Ramos (cell line): Measurements from ENCODE around the gene ANKRD13C.
"Not testable (repeated sequence)": the region's sequence is repeated elsewhere in the genome, so short reads cannot be mapped to it uniquely, and the experiment has no call there.

Experiments
- in situ Hi-C: fragments of 300-500 bp; cut with MboI; formaldehyde crosslinking; loops from one replicate; pipeline ENCODE4 v1.14.3; 2022; ENCODE audit warnings: low sequenced_read_pairs; ENCODE audit not compliant: unreplicated experiment

Gene ANKRD13C

DNA sequence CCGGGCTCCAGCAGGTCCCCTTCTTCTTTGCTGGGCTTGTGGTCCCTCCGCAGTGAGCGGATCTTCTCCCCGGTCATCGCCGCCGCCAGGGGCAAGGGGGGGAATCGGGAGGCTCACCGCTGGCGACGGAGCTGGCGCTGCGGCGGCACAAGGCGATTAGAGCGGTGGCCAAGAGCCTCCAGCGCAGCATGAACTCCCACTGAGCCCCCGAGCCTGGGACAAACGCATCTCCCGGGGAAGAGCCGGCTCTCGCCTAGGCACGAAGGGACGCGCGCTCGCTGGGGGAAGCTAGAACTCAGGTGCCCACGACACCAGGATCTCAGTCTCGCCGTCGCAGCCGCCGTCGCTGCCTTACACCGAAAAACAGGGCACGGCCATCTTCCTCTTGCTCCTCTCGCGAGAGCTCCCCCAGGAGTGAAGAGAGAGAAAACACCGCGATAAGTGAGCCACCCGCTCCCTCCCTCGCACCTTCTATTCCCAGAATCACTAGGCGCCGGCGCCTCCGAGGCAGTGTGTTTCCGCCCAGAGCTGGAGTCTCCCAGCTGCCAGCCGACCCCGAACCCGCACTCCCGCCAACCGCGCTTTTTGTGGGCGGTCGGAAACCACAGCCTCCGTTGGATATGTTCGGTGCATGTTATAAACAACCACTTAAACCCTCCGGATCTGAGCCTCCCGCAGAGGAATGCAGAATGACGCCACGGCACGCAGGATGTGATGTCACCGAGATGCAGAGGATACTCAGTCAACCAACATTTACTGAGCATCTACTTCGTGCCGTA lies at the start of gene ANKRD13C:
TSS of gene ANKRD13C (minus strand) at position 391 of the 779 bp plus-strand sequence. CDS start at position 77, 314 bp downstream.
- in situ Hi-C loops, result no loop called here

DNA sequence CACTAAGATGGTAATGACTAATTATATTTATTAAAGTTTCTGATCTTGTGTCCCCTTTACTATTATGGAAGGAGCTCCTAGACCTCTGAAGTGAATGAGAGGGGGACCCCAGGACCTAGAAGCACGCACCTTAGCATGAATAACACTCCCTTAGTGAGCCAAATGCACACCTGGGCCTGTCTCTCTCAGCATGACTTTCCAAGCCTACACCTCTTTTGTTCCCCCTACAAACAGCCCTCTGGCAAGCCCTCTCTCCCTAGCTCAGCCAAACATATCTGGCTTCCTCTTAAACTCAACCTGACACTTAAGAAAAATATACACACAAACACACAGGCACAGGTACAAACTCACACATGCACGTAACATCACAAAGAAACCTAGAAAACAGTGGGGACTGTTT lies 49.2 kb upstream of the ANKRD13C start:
- in situ Hi-C loops, result no loop called here

GRCh38 chr1:70401974-70402373 lies 47.5 kb upstream of the ANKRD13C start:
- in situ Hi-C loops, result no loop called here

DNA sequence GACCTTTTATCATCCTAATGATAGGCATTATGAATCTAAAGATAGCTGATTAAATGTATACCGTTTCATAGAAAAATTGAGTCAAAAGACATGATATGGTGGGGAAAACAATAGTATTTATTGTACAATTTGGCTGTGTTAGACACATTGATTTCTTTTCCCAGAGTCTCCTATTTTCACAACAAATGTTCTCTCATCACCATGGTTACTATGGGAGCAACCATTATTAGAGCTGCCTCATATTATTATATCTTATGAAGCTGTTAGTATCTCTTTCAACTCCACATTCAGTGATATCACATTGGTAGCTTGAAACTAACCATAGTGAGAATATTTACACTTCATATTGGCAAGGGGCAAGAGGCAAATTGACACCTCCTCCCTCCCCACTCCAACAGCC lies 45.8 kb upstream of the ANKRD13C start:
- in situ Hi-C loops, result no loop called here

DNA sequence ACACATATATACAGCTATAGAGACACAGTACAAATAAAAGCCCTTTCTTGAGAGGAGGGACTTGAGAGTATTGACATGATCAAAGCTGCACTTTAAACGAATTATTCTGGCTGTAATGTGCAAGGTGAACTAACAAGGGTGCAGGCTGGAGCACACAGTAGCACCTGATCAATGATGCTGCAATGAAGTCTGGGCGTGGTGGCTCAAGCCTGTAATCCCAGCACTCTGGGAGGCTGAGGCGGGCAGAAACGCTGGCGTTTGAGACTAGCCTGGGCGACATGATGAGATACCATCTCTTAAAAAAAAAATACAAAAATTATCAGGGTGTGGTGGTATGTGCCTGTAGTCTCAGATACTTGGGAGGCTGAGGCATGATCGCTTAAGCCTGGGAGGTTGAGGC lies 42.5 kb upstream of the ANKRD13C start:
- in situ Hi-C loops, result no loop called here

GRCh38 chr1:70396607-70397006 lies 42.1 kb upstream of the ANKRD13C start:
- in situ Hi-C loops, result no loop called here

DNA sequence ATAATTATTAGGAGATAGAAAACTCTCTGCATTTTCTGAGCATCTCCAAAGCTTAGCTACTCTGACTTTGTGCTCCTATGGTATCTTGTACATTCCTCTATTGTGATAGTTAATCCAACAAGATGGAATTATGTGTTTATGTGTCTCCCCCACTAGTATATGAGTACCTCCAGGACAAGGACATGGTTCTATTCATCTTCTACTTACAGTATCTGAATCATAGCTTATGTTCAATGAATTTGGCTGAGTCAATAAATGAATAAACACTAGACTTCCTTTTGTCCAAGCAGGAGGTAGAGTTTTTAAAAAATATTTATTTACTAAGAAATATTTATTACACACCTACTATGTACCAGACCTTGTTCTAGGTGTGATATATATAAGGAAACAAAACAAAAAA lies 38.1 kb upstream of the ANKRD13C start:
- in situ Hi-C loops, result no loop called here

- in situ Hi-C loops, result no loop called here
Observed at GRCh38 chr1:70387507-70387906, 33.0 kb upstream of the ANKRD13C start.

DNA sequence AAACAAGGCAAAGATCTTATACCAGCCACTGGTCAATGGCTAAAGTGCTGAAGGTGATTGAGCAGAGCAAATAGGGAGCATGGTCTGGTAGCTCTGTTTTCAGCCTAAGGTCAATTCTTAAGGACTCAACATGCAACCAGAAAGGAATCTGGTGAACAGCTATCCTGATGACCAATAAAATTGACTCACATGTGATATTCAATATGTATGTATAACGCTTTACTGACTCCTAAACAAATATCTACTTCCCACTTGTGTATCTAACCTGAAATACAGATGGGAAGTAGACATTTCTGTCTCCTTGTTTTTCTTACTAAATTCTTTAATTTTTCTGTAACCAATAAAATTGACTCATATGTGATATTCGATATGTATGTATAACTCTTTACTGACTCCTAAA lies 31.6 kb upstream of the ANKRD13C start:
- in situ Hi-C loops, result no loop called here

DNA sequence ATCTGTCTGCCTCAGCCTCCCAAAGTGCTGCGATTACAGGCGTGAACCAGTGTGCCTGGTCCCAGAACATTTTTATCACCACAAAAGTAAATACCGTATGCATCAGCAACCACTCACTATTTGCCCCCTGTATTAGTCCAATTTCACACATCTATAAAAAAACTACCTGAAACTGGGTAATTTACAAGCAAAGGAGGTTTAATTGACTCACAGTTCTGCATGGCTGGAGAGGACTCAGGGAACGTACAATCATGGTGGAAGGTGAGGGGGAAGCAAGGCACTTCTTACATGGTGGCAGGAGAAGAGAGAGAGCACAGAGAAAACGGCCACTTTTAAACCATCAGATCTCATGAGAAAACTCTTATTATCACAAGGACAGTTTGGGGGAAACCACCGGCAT lies 31.0 kb upstream of the ANKRD13C start:
- in situ Hi-C loops, result no loop called here

DNA sequence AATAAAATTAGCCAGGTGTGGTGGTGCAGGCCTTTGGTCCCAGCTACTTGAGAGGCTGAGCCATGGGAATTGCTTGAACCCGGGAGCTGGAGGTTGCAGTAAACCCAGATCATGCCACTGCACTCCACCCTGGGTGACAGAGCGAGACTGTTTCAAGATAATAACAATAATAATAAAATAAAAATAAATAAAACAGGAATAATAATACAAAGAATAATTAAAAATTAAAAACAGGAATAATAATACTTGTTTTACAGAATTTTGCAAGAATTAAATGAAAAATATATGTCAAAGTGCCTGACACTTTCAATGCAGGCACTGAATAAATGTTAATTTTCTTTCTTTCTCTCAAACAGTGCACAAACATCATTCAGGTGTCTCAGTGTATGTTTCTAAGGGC lies 30.0 kb upstream of the ANKRD13C start:
- in situ Hi-C loops, result no loop called here

- in situ Hi-C loops, result no loop called here
Observed at GRCh38 chr1:70383483-70383882, 29.0 kb upstream of the ANKRD13C start.

DNA sequence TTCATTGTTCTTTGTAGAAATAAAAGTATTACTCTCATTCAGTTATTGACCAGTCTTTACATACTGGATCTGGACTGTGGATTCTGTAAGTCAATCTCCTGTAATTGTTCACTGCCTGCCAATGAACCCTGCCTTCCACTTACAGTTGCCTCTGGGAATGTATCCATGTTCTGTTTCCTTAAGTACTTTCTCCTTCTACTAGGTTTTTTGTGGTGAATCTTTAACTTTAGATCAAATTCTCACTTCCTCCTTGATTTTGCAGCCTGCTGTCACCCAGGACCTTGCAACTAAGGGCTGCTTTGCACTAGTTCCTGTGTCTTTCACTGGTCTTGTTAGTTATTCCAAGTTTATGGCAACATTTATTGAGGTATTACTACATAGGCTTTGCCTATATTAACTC lies 28.2 kb upstream of the ANKRD13C start:
- in situ Hi-C loops, result no loop called here

DNA sequence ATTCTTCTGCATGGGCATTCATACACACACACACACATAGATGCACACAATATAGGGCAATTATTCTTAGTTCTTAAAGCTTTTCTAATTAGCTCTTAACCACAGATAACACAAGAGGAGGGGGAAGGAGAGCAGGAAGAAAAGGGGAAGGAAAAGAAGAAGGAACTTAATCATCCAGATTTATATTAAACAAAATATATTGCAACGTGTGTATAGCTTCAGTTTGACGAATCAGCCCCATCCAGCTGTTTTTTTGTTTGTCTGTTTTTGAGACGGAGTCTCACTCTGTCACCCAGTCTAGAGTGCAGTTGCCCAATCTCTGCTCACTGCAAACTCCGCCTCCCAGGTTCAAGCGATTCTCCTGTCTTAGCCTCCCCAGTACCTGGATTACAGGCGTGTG lies 21.7 kb upstream of the ANKRD13C start:
- in situ Hi-C loops, result no loop called here

DNA sequence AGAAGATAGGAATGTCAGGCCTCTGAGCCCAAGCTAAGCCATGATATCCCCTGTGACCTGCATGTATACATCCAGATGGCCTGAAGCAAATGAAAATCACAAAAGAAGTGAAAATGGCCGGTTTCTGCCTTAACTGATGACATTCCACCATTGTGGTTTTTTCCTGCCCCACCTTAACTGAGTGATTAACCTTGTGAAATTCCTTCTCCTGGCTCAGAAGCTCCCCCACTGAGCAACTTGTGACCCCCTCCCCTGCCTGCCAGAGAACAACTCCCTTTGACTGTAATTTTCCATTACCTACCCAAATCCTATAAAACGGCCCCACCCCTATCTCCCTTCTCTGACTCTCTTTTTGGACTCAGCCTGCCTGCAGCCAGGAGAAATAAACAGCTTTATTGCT lies 19.1 kb upstream of the ANKRD13C start:
- in situ Hi-C loops, result not testable (repeated sequence)

- in situ Hi-C loops, result no loop called here
Observed at GRCh38 chr1:70372426-70372825, 17.9 kb upstream of the ANKRD13C start.

GRCh38 chr1:70371586-70371985 lies 17.1 kb upstream of the ANKRD13C start:
- in situ Hi-C loops, result not testable (repeated sequence)

- in situ Hi-C loops, result not testable (repeated sequence)
Observed at GRCh38 chr1:70367397-70367796, 12.9 kb upstream of the ANKRD13C start.

DNA sequence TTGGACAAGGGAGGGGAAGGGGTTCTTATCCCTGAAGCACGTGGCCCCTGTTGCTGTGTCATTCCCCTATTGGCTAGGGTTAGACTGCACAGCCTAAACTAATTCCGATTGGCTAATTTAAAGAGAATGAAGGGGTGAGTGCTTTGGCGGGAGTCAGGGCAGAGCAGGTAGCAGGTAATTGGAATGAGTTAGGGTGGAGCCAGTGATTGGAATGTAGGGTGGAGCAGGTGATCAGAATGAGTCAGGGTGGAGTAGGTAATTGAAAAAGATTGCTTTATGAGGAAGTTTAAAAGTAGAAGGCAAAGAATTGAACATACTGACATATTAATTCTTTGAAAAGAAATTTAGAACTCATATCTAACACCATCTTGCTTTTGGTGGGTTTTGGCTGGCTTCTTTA lies 12.5 kb upstream of the ANKRD13C start:
- in situ Hi-C loops, result not testable (repeated sequence)

GRCh38 chr1:70366425-70366952 lies 12.0 kb upstream of the ANKRD13C start:
- in situ Hi-C loops, result not testable (repeated sequence)

DNA sequence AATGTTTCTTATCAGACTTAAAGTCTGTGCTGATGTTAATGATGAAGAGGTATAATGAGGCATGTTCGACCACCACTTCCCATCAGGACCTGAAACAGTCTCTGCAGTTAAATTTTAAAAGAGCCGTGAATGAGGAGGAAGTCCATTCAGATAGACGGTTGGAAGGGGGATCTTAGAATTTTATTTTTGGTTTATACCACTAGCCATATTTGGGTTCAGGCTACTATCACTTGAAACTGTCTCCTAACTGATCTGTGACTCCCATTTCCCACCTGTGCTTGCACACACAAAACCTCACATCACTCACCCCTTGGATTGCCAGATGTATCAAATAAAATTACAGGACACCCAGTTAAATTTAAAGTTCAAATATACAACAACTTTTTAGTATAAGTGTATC lies 9.9 kb upstream of the ANKRD13C start:
- in situ Hi-C loops, result no loop called here

- in situ Hi-C loops, result no loop called here
Observed at GRCh38 chr1:70361727-70362398, 7.3 kb upstream of the ANKRD13C start.
